Esophagus squamous epithelium (tissue), 4 donors: ENCODE data around the gene MRPL45.

Source experiments
- CTCF ChIP-seq, 6 experiments: fragments of 450-650 bp in 4 of 6; fragments of 200-600 bp in 2 of 6; sonication (generic) in 2 of 6; IDR thresholded peaks; one replicate each; pipeline ENCODE4 v1.5.1; 2016 to 2019; ENCODE audit warnings: antibody characterized with exemption in 6 of 6, mild to moderate bottlenecking in 4 of 6, moderate library complexity in 4 of 6
- POLR2A ChIP-seq, 4 donors: fragments of 450-650 bp; IDR thresholded peaks; one replicate each; pipeline ENCODE4 v1.6.1; 2017; ENCODE audit warnings: antibody characterized with exemption in 4 of 4, mild to moderate bottlenecking in 4 of 4, moderate library complexity in 3 of 4

- TF ChIP-seq CTCF (IDR thresholded peaks at IDR 0.05) (no peak), POLR2A (IDR thresholded peaks at IDR 0.05) (no peak)
Observed at GRCh38 chr17:38326996-38327792, 30.2 kb downstream of the MRPL45 start.
